HepG2 (cell line): ENCODE measurements around the gene SHFL. TPM values are rescaled to one million over a fixed set of nuclear protein-coding genes. Genes with fewer than 3 reads are reported as not detected.

Experiments
- DDIT3 ChIP-seq: sonication (generic); formaldehyde crosslinking; IDR thresholded peaks from 2 replicates; pipeline ENCODE4 v1.4.0; 2020; ENCODE audit warnings: mild to moderate bottlenecking, missing genetic modification reagents
- NFATC3 ChIP-seq: sonication (generic); formaldehyde crosslinking; IDR thresholded peaks from 2 replicates; pipeline ENCODE4 v1.5.1; 2020; ENCODE audit warnings: mild to moderate bottlenecking, missing genetic modification reagents
- PCBP2 ChIP-seq: fragments of 200-400 bp; formaldehyde crosslinking; optimal IDR thresholded peaks from 2 replicates; pipeline ENCODE3; 2018; ENCODE audit warnings: low read length, low read depth; ENCODE audit not compliant: poor library complexity, severe bottlenecking
- REXO4 ChIP-seq: sonication (generic); formaldehyde crosslinking; IDR thresholded peaks from 2 replicates; pipeline ENCODE4 v1.8.0; 2022; ENCODE audit warnings: missing genetic modification reagents, mild to moderate bottlenecking, borderline replicate concordance
- SMAD3 ChIP-seq: sonication (generic); formaldehyde crosslinking; IDR thresholded peaks from 2 replicates; pipeline ENCODE4 v1.4.0; 2020; ENCODE audit warnings: missing genetic modification reagents
- SP4 ChIP-seq: sonication (generic); formaldehyde crosslinking; IDR thresholded peaks from 2 replicates; pipeline ENCODE4 v1.8.1; 2023; ENCODE audit warnings: mild to moderate bottlenecking, missing genetic modification reagents
- STAT6 ChIP-seq: sonication (generic); formaldehyde crosslinking; IDR thresholded peaks from 2 replicates; pipeline ENCODE4 v1.4.0; 2020; ENCODE audit warnings: missing genetic modification reagents, mild to moderate bottlenecking, borderline replicate concordance
- ZNF318 ChIP-seq: sonication (generic); formaldehyde crosslinking; IDR thresholded peaks from 2 replicates; pipeline ENCODE4 v1.4.0; 2020; ENCODE audit warnings: mild to moderate bottlenecking, missing genetic modification reagents
- ZNF326 ChIP-seq: sonication (generic); formaldehyde crosslinking; IDR thresholded peaks from 2 replicates; pipeline ENCODE4 v1.4.0; 2020; ENCODE audit warnings: missing genetic modification reagents, borderline replicate concordance
- ZNF737 ChIP-seq: sonication (generic); formaldehyde crosslinking; IDR thresholded peaks from 2 replicates; pipeline ENCODE4 v1.5.0; 2020; ENCODE audit warnings: missing genetic modification reagents, mild to moderate bottlenecking, borderline replicate concordance
- polyA plus RNA-seq, 8 experiments: library from polyadenylated mRNA; depleted of rRNA in 3 of 8; stranded (reverse) in 7 of 8; unstranded in 1 of 8; fragments of >200 nt; fragmentation: Illumina TruSeq in 4 of 8; extraction: Trizol in 4 of 8; gene quantifications; 2 replicates each; pipeline versions ENCODE4 v1.2.1 to v1.2.3, GENCODE V29; 2011 to 2016; ENCODE audit warnings: low read depth in 4 of 8, missing spikeins in 1 of 8, mixed read lengths in 1 of 8; ENCODE audit not compliant: insufficient read depth in 1 of 8
- total RNA-seq, 5 experiments: library from RNA; depleted of rRNA; stranded (reverse); fragments of >200 nt; fragmentation: Illumina TruSeq; extraction: Trizol; gene quantifications; 2 replicates each; pipeline ENCODE4 v1.2.3, GENCODE V29; 2016; ENCODE audit warnings: low read depth in 1 of 5
- TF ChIP-seq, protein P1 (sequence below): sonication (generic); formaldehyde crosslinking; IDR thresholded peaks from 2 replicates; pipeline ENCODE4 v1.4.0; 2020; ENCODE audit warnings: missing genetic modification reagents, borderline replicate concordance

Gene SHFL
- total and polyA plus RNA-seq, 2 of the 13 experiments (the other 11 are each of a cell fraction or from before 2014, with no cell fraction given), result 12.3 to 36.4 TPM

GRCh38 chr19:10106100-10106936 lies 20.2 kb downstream of the SHFL start, which contains the start of gene PPAN (continued):
- TF ChIP-seq, protein P1, sequence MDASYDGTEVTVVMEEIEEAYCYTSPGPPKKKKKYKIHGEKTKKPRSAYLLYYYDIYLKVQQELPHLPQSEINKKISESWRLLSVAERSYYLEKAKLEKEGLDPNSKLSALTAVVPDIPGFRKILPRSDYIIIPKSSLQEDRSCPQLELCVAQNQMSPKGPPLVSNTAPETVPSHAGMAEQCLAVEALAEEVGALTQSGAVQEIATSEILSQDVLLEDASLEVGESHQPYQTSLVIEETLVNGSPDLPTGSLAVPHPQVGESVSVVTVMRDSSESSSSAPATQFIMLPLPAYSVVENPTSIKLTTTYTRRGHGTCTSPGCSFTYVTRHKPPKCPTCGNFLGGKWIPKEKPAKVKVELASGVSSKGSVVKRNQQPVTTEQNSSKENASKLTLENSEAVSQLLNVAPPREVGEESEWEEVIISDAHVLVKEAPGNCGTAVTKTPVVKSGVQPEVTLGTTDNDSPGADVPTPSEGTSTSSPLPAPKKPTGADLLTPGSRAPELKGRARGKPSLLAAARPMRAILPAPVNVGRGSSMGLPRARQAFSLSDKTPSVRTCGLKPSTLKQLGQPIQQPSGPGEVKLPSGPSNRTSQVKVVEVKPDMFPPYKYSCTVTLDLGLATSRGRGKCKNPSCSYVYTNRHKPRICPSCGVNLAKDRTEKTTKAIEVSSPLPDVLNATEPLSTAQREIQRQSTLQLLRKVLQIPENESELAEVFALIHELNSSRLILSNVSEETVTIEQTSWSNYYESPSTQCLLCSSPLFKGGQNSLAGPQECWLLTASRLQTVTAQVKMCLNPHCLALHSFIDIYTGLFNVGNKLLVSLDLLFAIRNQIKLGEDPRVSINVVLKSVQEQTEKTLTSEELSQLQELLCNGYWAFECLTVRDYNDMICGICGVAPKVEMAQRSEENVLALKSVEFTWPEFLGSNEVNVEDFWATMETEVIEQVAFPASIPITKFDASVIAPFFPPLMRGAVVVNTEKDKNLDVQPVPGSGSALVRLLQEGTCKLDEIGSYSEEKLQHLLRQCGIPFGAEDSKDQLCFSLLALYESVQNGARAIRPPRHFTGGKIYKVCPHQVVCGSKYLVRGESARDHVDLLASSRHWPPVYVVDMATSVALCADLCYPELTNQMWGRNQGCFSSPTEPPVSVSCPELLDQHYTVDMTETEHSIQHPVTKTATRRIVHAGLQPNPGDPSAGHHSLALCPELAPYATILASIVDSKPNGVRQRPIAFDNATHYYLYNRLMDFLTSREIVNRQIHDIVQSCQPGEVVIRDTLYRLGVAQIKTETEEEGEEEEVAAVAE, result no peak
- TF ChIP-seq STAT6 (CRISPR knock-in tag) (no peak), SMAD3 (0 out of 2 replicates have a peak, but pooled peaks have one; percentile 46), SP4 (CRISPR knock-in tag) (no peak; the same call in 1 of the 2 replicates), REXO4 (no peak), NFATC3 (peak; percentile 53; the same call in 1 of the 2 replicates), ZNF318 (CRISPR knock-in tag) (no peak), PCBP2 (no peak), ZNF326 (no peak), DDIT3 (CRISPR knock-in tag) (no peak), ZNF737 (CRISPR knock-in tag) (no peak)
